ENCODE measurements around the gene UBE3C.

The UBE3C gene

GRCh38 chr7:157306846-157307838 lies 168.4 kb downstream of the UBE3C start:
- DNase-seq (ENCODE audit: low read depth in 1 of 2, low spot score in 1 of 2): no peak
- Histone ChIP-seq H3K4me3 (replicated peaks; ENCODE audit: insufficient read depth, low read length) (no peak overlapping the region), H3K27ac (replicated peaks) (no peak overlapping the region), H3K27me3 (ENCODE audit: insufficient read depth, poor library complexity, severe bottlenecking) (no peaks in the 10 kb centered on the region)
- TF ChIP-seq CTCF (IDR thresholded peaks at IDR 0.05; ENCODE audit: insufficient read depth, low read length) (no peak), SPI1 (IDR thresholded peaks at IDR 0.05; ENCODE audit: borderline replicate concordance, low read depth) (no peak), GABPA (IDR thresholded peaks at IDR 0.05; ENCODE audit: low read depth) (no peak), REST (IDR thresholded peaks at IDR 0.05; ENCODE audit: insufficient replicate concordance, low read depth) (no peak), POLR2AphosphoS5 (IDR thresholded peaks at IDR 0.05; ENCODE audit: low read depth) (no peak)

DNA sequence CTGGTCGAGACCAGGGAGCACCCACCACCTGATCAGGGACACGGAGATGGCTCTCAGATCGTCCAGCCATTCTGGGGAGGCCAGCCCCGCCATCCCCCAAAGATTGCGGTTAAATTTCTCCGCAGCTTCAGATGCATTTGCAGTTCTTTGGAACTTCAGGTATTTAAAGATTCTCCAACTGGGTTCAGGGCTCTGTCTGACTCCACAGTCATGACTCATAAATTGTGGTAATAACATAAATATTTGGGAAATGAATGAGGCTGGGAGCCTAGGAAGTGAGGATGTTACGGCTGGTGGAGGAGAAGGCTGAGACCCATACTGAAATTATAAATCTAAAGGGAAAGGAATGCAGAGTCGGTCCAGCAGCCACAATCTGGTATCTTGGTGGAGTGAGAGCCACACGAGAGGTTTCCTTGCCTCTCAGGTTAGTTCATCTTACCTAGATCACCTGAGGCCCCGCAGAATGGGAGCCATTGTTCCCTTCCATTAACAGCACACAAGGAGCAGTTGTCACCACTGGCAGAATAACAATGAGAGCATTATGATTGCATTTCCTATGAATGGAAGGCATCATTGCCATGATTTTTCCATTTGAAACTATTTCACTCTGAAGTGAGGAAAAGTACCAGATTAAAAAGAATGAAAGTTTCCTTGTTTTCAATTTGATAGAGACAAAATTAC lies 171.4 kb downstream of the UBE3C start:
- no peak for TF ChIP-seq REST (IDR thresholded peaks at IDR 0.05; ENCODE audit: insufficient replicate concordance, low read depth)
- TF ChIP-seq CTCF (IDR thresholded peaks at IDR 0.05; ENCODE audit: insufficient read depth, low read length): no peak
- no peak for TF ChIP-seq SPI1 (IDR thresholded peaks at IDR 0.05; ENCODE audit: borderline replicate concordance, low read depth)
- TF ChIP-seq GABPA (IDR thresholded peaks at IDR 0.05; ENCODE audit: low read depth): no peak
- TF ChIP-seq POLR2AphosphoS5 (IDR thresholded peaks at IDR 0.05; ENCODE audit: low read depth): no peak
- DNase-seq (ENCODE audit: low read depth in 1 of 2, low spot score in 1 of 2): no peak
- H3K27ac ChIP-seq (replicated peaks): no peak overlapping the region

DNA sequence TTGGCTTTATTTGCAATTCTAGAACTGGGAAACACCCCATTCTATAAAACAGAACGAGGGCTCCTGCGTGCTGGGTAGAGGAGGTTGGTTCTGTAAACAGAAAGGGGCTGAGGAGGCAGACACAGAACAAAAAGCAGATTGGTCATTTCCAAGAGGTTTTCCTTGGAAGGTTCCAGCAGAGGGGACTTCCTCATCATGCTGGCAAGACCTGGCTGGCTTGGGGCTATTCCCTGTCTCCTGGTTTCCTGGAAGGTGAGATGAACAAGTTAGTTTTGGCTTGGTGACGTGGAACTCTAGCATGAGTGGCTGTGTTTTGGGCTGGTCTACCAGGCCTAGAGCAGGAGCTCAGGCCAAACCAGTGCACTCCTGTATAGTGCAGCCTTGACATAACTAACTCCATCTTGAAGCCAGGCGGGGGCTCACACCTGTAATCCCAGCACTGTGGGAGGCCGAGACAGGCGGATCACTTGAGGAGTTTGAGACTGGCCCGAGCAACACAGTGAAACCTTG lies 172.0 kb downstream of the UBE3C start:
- DNase-seq (ENCODE audit: low read depth in 1 of 2, low spot score in 1 of 2): no peak
- Histone ChIP-seq H3K4me3 (replicated peaks; ENCODE audit: insufficient read depth, low read length) (no peak overlapping the region), H3K27me3 (ENCODE audit: insufficient read depth, poor library complexity, severe bottlenecking) (no peaks in the 10 kb centered on the region), H3K27ac (replicated peaks) (no peak overlapping the region)
- TF ChIP-seq SPI1 (IDR thresholded peaks at IDR 0.05; ENCODE audit: borderline replicate concordance, low read depth) (no peak), POLR2AphosphoS5 (IDR thresholded peaks at IDR 0.05; ENCODE audit: low read depth) (no peak), GABPA (IDR thresholded peaks at IDR 0.05; ENCODE audit: low read depth) (no peak), REST (IDR thresholded peaks at IDR 0.05; ENCODE audit: insufficient replicate concordance, low read depth) (no peak), CTCF (IDR thresholded peaks at IDR 0.05; ENCODE audit: insufficient read depth, low read length) (no peak)

More for the DNA sequence above, 171.4 kb downstream of the UBE3C start:
- no peak overlapping the region for H3K4me3 ChIP-seq (replicated peaks; ENCODE audit: insufficient read depth, low read length)
- no peaks in the 10 kb centered on the region for H3K27me3 ChIP-seq (ENCODE audit: insufficient read depth, poor library complexity, severe bottlenecking)
